Uterus (tissue), 2 donors: ENCODE measurements around the gene NOS1AP.

ENCODE experiments used
- CTCF ChIP-seq, 4 experiments: fragments of 200-600 bp in 2 of 4; fragments of 450-650 bp in 2 of 4; sonication (generic) in 2 of 4; IDR thresholded peaks; one replicate each; pipeline ENCODE4 v1.5.1; 2016 to 2019; ENCODE audit warnings: antibody characterized with exemption in 4 of 4, mild to moderate bottlenecking in 2 of 4, moderate library complexity in 1 of 4
- POLR2A ChIP-seq, 2 donors: fragments of 450-650 bp; IDR thresholded peaks; one replicate each; pipeline ENCODE4 v1.6.1; 2016; ENCODE audit warnings: antibody characterized with exemption in 2 of 2, mild to moderate bottlenecking in 1 of 2, moderate library complexity in 1 of 2

DNA sequence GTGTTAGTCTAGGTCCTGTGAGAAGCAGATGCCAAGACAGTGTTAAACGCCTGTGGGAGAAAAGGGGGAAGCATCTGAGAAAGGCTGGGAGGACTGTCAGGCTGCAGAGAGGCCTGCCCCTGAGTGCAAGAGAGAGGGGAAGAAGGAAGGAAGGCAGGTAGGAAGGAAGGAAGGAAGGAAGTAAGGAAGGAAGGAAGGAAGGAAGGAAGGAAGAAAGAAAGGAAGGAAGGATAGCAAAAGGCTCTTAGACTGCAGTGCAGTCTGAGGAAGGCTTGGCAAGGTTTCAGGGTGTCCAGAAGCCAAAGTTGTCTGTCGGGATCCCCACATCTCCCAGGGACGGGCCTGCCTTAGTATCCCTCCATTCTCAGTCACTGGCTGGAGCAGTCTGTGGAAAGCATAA lies 224.5 kb downstream of the NOS1AP start:
- TF ChIP-seq CTCF (IDR thresholded peaks at IDR 0.05), result no peak
- TF ChIP-seq POLR2A (IDR thresholded peaks at IDR 0.05), result no peak
